HepG2 (cell line): ENCODE measurements around the gene CAMSAP2.

Source experiments
- ARHGAP35 ChIP-seq: sonication (generic); formaldehyde crosslinking; IDR thresholded peaks from 2 replicates; pipeline ENCODE4 v1.9.0; 2022; ENCODE audit warnings: mild to moderate bottlenecking, inconsistent platforms, moderate library complexity, missing genetic modification reagents, borderline replicate concordance
- BHLHE40 ChIP-seq: IDR thresholded peaks from 2 replicates; pipeline ENCODE4 v1.6.1; 2011; ENCODE audit warnings: low read length, improper control_type of control experiment
- EHMT2 ChIP-seq: fragments of 200-600 bp; sonication (generic); IDR thresholded peaks from 2 replicates; pipeline ENCODE4 v1.7.0; 2017; ENCODE audit warnings: antibody characterized with exemption, low read depth, low read length, borderline replicate concordance
- EZH2 ChIP-seq: conservative IDR thresholded peaks from 2 replicates; pipeline ENCODE4 v1.6.1; 2012; ENCODE audit warnings: mild to moderate bottlenecking, low read depth, low read length, moderate library complexity
- POLR2AphosphoS2 ChIP-seq: IDR thresholded peaks from 2 replicates; pipeline ENCODE4 v1.6.1; 2011; ENCODE audit warnings: low read depth, low read length, improper control_type of control experiment
- ZFP37 ChIP-seq: sonication (generic); formaldehyde crosslinking; IDR thresholded peaks from 2 replicates; pipeline ENCODE4 v1.4.0; 2020; ENCODE audit warnings: missing genetic modification reagents, borderline replicate concordance
- ZNF772 ChIP-seq: sonication (generic); formaldehyde crosslinking; IDR thresholded peaks from 2 replicates; pipeline ENCODE4 v1.5.0; 2020; ENCODE audit warnings: mild to moderate bottlenecking, missing genetic modification reagents
- ZNF776 ChIP-seq: sonication (generic); formaldehyde crosslinking; IDR thresholded peaks from 2 replicates; pipeline ENCODE4 v1.4.0; 2020; ENCODE audit warnings: mild to moderate bottlenecking, missing genetic modification reagents
- ZSCAN22 ChIP-seq: sonication (generic); formaldehyde crosslinking; IDR thresholded peaks from 2 replicates; pipeline ENCODE4 v1.4.0; 2020; ENCODE audit warnings: mild to moderate bottlenecking, missing genetic modification reagents
- TF ChIP-seq, protein P1 (sequence below): sonication (generic); formaldehyde crosslinking; IDR thresholded peaks from 2 replicates; pipeline ENCODE4 v1.5.0; 2020; ENCODE audit warnings: mild to moderate bottlenecking, missing genetic modification reagents, moderate library complexity

DNA sequence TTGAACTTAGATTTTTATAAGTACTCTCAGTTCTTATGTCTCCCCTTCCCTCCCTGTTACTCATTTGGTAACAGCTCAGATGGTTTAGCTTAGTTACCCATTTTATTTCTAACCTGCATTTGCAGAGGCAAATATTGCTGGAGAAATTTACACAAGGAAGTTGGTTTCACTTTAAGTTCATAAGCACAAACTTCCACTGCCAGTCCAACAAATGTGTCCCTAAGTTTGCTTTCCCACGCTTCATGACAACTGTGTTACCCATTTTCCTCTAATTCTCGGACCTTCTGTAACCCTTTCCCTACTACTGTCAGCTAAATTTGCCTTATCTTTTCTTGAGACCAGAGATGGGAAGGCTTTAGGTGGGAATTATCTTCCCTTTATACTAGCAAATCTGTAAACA lies 70.2 kb downstream of the CAMSAP2 start:
- no peak for TF ChIP-seq ZNF776
- TF ChIP-seq ARHGAP35 (CRISPR knock-in tag) = no peak
- no peak for TF ChIP-seq EZH2
- no peak for TF ChIP-seq POLR2AphosphoS2
- no peak for TF ChIP-seq ZFP37
- TF ChIP-seq, protein P1, sequence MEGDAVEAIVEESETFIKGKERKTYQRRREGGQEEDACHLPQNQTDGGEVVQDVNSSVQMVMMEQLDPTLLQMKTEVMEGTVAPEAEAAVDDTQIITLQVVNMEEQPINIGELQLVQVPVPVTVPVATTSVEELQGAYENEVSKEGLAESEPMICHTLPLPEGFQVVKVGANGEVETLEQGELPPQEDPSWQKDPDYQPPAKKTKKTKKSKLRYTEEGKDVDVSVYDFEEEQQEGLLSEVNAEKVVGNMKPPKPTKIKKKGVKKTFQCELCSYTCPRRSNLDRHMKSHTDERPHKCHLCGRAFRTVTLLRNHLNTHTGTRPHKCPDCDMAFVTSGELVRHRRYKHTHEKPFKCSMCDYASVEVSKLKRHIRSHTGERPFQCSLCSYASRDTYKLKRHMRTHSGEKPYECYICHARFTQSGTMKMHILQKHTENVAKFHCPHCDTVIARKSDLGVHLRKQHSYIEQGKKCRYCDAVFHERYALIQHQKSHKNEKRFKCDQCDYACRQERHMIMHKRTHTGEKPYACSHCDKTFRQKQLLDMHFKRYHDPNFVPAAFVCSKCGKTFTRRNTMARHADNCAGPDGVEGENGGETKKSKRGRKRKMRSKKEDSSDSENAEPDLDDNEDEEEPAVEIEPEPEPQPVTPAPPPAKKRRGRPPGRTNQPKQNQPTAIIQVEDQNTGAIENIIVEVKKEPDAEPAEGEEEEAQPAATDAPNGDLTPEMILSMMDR (CRISPR knock-in tag) = no peak
- no peak for TF ChIP-seq ZSCAN22 (CRISPR knock-in tag)
- no peak for TF ChIP-seq BHLHE40
- no peak for TF ChIP-seq EHMT2
- no peak for TF ChIP-seq ZNF772 (CRISPR knock-in tag)
